PC-9 (cell line): ENCODE measurements around the gene GPR32. TPM values are rescaled to one million over a fixed set of nuclear protein-coding genes. Genes with fewer than 3 reads are reported as not detected.

ENCODE experiments used
- BruUV-seq: library from RNA; stranded (reverse); fragments of 400-500 nt; replicated peaks from 2 replicates; lab custom pipeline; 2021; lab: Mats Ljungman, UMichigan
- CTCF ChIA-PET: fragments of 300-600 bp; sonication (Branson Sonifier 250); formaldehyde crosslinking; loops from one replicate; lab custom pipeline; 2022; ENCODE audit warnings: antibody characterized with exemption; lab: Charles Lee
- POLR2A ChIA-PET: fragments of 300-600 bp; sonication (Branson Sonifier 250); formaldehyde crosslinking; loops from one replicate; lab custom pipeline; 2022; ENCODE audit warnings: antibody characterized with exemption; ENCODE audit not compliant: unreplicated experiment; lab: Charles Lee
- DNase-seq, 2 experiments: peaks; one replicate each; pipeline versions ENCODE4 v3.0.0 to v3.0.0-alpha.2; 2015 to 2022; ENCODE audit warnings: mixed read lengths in 1 of 2
- H2AFZ ChIP-seq: fragments of 200-600 bp; sonication (generic); 2 replicates; pipeline ENCODE4 v1.8.1; 2017; ENCODE audit warnings: antibody characterized with exemption
- H3F3A ChIP-seq: fragments of 200-600 bp; sonication (generic); 2 replicates; pipeline ENCODE4 v1.8.1; 2017; ENCODE audit warnings: antibody characterized with exemption, mild to moderate bottlenecking, low read depth; ENCODE audit not compliant: insufficient read depth
- H3K27ac ChIP-seq: fragments of 200-600 bp; sonication (generic); 2 replicates; pipeline ENCODE4 v1.6.1; 2016; ENCODE audit warnings: mixed run types
- H3K27me3 ChIP-seq: fragments of 200-600 bp; sonication (generic); 2 replicates; pipeline ENCODE4 v1.6.1; 2016; ENCODE audit warnings: low read depth, mixed run types; ENCODE audit not compliant: insufficient read depth
- H3K36me3 ChIP-seq: fragments of 200-600 bp; sonication (generic); 2 replicates; pipeline ENCODE4 v1.6.1; 2016; ENCODE audit warnings: low read depth, mixed run types
- H3K4me1 ChIP-seq: fragments of 200-600 bp; sonication (generic); replicated peaks from 2 replicates; pipeline ENCODE4 v1.6.1; 2016; ENCODE audit warnings: mixed run types; ENCODE audit not compliant: insufficient read depth
- H3K4me2 ChIP-seq: fragments of 200-600 bp; sonication (generic); 2 replicates; pipeline ENCODE4 v1.6.1; 2017; ENCODE audit warnings: mixed run types
- H3K4me3 ChIP-seq: fragments of 200-600 bp; sonication (generic); 2 replicates; pipeline ENCODE4 v1.6.1; 2016; ENCODE audit warnings: mixed run types
- H3K79me2 ChIP-seq: fragments of 200-600 bp; sonication (generic); 2 replicates; pipeline ENCODE4 v1.6.1; 2017; ENCODE audit warnings: low read depth, mixed run types
- H3K9me2 ChIP-seq: fragments of 200-600 bp; sonication (generic); 2 replicates; pipeline ENCODE4 v1.8.1; 2017; ENCODE audit warnings: mild to moderate bottlenecking; ENCODE audit not compliant: insufficient read depth
- H3K9me3 ChIP-seq: fragments of 200-600 bp; sonication (generic); 2 replicates; pipeline ENCODE4 v1.8.1; 2016; ENCODE audit warnings: low read depth; ENCODE audit not compliant: insufficient read depth
- H4K20me1 ChIP-seq: fragments of 200-600 bp; sonication (generic); 2 replicates; pipeline ENCODE4 v1.8.1; 2017; ENCODE audit not compliant: insufficient read depth
- CTCF ChIP-seq: fragments of 200-600 bp; sonication (generic); conservative IDR thresholded peaks from 2 replicates; pipeline ENCODE4 v1.6.1; 2017; ENCODE audit warnings: mixed run types, antibody characterized with exemption, mild to moderate bottlenecking, moderate library complexity
- EZH2 ChIP-seq: fragments of 200-600 bp; sonication (generic); IDR thresholded peaks from 2 replicates; pipeline ENCODE4 v1.8.0; 2017; ENCODE audit warnings: antibody characterized with exemption, low read depth
- intact Hi-C: fragments of 100-400 bp; cut with micrococcal nuclease; formaldehyde crosslinking; loops from one replicate; pipeline ENCODE4 v1.10.0; 2022; ENCODE audit not compliant: unreplicated experiment
- total RNA-seq: library from RNA; stranded (reverse); gene quantifications from 2 replicates; pipeline ENCODE4 v1.2.3, GENCODE V29; 2021

The GPR32 gene
- total RNA-seq, 1 experiment from 2014 or later = not detected

- Histone ChIP-seq H3K36me3 (peaks cover 43% of the 10 kb centered on the region), H3K4me1 (peaks cover 20% of the 10 kb centered on the region), H3K27me3 (no peaks in the 10 kb centered on the region), H4K20me1 (peaks cover 70% of the 10 kb centered on the region), H3K9me3 (no peaks in the 10 kb centered on the region), H3K79me2 (peaks cover 50% of the 10 kb centered on the region), H3K9me2 (no peaks in the 10 kb centered on the region), H3K4me3 (no peak overlapping the region), H3F3A (peaks cover 72% of the 10 kb centered on the region), H2AFZ (no peak overlapping the region), H3K27ac (no peak overlapping the region), H3K4me2 (no peak overlapping the region)
- BruUV-seq = no TSS peak
- ChIA-PET POLR2A (no interaction called here), CTCF (no interaction called here)
- intact Hi-C loops = loop anchor here (5.0 to 10.0 kb wide), 2 partner anchors 214 to 296 kb away; partner anchors contain the start of gene KLK10
- DNase-seq = no peak
- TF ChIP-seq CTCF (no peak), EZH2 (no peak)
Observed at GRCh38 chr19:50801107-50801506, 30.8 kb downstream of the GPR32 start.

- H3K4me2 ChIP-seq = peak overlapping the region; percentile 94
- TSS peak; percentile 53 for BruUV-seq
- peaks cover 50% of the 10 kb centered on the region for H3K79me2 ChIP-seq
- ChIA-PET CTCF (interaction anchor here (0.6 to 0.7 kb wide), 2 partner anchors 213 to 503 kb away, joined by 7 read pairs; no protein-coding TSS in a partner anchor), POLR2A (no interaction called here)
- peaks cover 30% of the 10 kb centered on the region for H3K36me3 ChIP-seq
- H3K27me3 ChIP-seq = no peaks in the 10 kb centered on the region
- peaks cover 42% of the 10 kb centered on the region for H4K20me1 ChIP-seq
- TF ChIP-seq EZH2 (no peak), CTCF (no peak)
- H3K27ac ChIP-seq = peak overlapping the region; percentile 84
- peak overlapping the region; percentile 74 for H2AFZ ChIP-seq
- peaks cover 45% of the 10 kb centered on the region; the same call in 1 of the 2 replicates for H3F3A ChIP-seq
- no peak for DNase-seq
- intact Hi-C loops = loop anchor here (5.0 to 10.0 kb wide), 2 partner anchors 211 to 293 kb away; partner anchors contain the start of gene KLK10
- H3K4me1 ChIP-seq = peaks cover 20% of the 10 kb centered on the region
- H3K9me2 ChIP-seq = no peaks in the 10 kb centered on the region
- peak overlapping the region; percentile 76 for H3K4me3 ChIP-seq
- no peaks in the 10 kb centered on the region for H3K9me3 ChIP-seq
Observed at GRCh38 chr19:50803633-50804419, 33.6 kb downstream of the GPR32 start.

- BruUV-seq = no TSS peak
- Histone ChIP-seq H3K79me2 (peaks cover 46% of the 10 kb centered on the region), H3F3A (peaks cover 37% of the 10 kb centered on the region; the same call in 1 of the 2 replicates), H3K27me3 (no peaks in the 10 kb centered on the region), H4K20me1 (peaks cover 34% of the 10 kb centered on the region), H3K4me2 (peak overlapping the region; percentile 94), H3K9me2 (no peaks in the 10 kb centered on the region), H3K36me3 (peaks cover 23% of the 10 kb centered on the region), H3K27ac (peak overlapping the region; percentile 84), H3K9me3 (no peaks in the 10 kb centered on the region), H3K4me3 (peak overlapping the region; percentile 76), H3K4me1 (peaks cover 20% of the 10 kb centered on the region), H2AFZ (peak overlapping the region; percentile 87)
- ChIA-PET CTCF (interaction anchor here (0.6 to 0.7 kb wide), 4 partner anchors 212 to 655 kb away, joined by 3 to 7 read pairs (median 6); no protein-coding TSS in a partner anchor), POLR2A (interaction anchor here (0.6 to 0.7 kb wide), 3 partner anchors 12 to 1492 kb away, joined by 3 to 16 read pairs (median 3); no protein-coding TSS in a partner anchor)
- peak; percentile 96 to 98 for DNase-seq
- intact Hi-C loops = loop anchor here (5.0 to 10.0 kb wide), 2 partner anchors 210 to 293 kb away; partner anchors contain the start of gene KLK10
- no peak for TF ChIP-seq EZH2
- no peak for TF ChIP-seq CTCF
Observed at GRCh38 chr19:50804420-50805272, 34.4 kb downstream of the GPR32 start.
